Measurements from ENCODE around the gene AK5. TPM values are rescaled to one million over a fixed set of nuclear protein-coding genes. Genes with fewer than 3 reads are reported as not detected.
A peak's percentile ranks its signal among the peaks of the same experiment; 100 is the strongest.
"Not testable (repeated sequence)": the region's sequence is repeated elsewhere in the genome, so short reads cannot be mapped to it uniquely, and the experiment has no call there.

The AK5 gene
- total and polyA plus RNA-seq, 8 donors = 0.11 to 0.87 (median 0.28) TPM; not detected in 1

GRCh38 chr1:77416692-77417450 lies 135.1 kb downstream of the AK5 start:
- no peaks in the 10 kb centered on the region for H3K4me1 ChIP-seq
- no peak for FAIRE-seq

DNA sequence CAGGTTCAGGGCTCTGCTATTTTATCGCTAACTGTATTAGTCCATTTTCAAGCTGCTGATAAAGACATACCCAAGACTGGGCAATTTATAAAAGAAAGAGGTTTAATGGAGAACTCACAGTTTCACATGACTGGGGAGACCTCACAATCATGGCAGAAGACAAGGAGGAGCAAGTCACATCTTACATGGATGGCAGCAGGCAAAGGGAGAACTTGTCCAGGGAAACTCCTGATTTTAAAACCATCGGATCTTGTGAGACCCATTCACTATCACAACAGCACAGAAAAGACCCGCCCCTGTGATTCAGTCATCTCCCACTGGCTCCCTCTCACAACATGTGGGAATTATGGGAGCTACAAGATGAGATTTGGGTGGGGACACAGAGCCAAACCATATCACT lies 136.2 kb downstream of the AK5 start:
- WGBS, 2 donors = 76 to 84% methylated on average over 3 of the region's 3 CpGs
- H3K4me1 ChIP-seq; H3K9me3 ChIP-seq; H3K4me3 ChIP-seq; DNase-seq; H3K27me3 ChIP-seq; ATAC-seq; H3K36me3 ChIP-seq; FAIRE-seq; H3K27ac ChIP-seq; intact Hi-C loops (cut with DNase I): not testable (repeated sequence)

More at GRCh38 chr1:77416692-77417450, 135.1 kb downstream of the AK5 start:
- no peak for DNase-seq
- peaks cover 0 to 3% (median 0%) of the 10 kb centered on the region in 4 donors for H3K27me3 ChIP-seq
- H3K27ac ChIP-seq = no peak overlapping the region
- H3K36me3 ChIP-seq = peaks cover 0 to 3% (median 0%) of the 10 kb centered on the region in 3 donors
- ATAC-seq = no peak
- 57 to 58% methylated on average over 5 of the region's 5 CpGs for WGBS, 2 donors
- no peak overlapping the region for H3K4me3 ChIP-seq
- intact Hi-C loops (cut with DNase I) = no loop called here
- TF ChIP-seq, protein P1, sequence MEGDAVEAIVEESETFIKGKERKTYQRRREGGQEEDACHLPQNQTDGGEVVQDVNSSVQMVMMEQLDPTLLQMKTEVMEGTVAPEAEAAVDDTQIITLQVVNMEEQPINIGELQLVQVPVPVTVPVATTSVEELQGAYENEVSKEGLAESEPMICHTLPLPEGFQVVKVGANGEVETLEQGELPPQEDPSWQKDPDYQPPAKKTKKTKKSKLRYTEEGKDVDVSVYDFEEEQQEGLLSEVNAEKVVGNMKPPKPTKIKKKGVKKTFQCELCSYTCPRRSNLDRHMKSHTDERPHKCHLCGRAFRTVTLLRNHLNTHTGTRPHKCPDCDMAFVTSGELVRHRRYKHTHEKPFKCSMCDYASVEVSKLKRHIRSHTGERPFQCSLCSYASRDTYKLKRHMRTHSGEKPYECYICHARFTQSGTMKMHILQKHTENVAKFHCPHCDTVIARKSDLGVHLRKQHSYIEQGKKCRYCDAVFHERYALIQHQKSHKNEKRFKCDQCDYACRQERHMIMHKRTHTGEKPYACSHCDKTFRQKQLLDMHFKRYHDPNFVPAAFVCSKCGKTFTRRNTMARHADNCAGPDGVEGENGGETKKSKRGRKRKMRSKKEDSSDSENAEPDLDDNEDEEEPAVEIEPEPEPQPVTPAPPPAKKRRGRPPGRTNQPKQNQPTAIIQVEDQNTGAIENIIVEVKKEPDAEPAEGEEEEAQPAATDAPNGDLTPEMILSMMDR (IDR thresholded peaks at IDR 0.05) = peak in 1 of 4 donors; percentile 12
- H3K9me3 ChIP-seq = no peaks in the 10 kb centered on the region

GRCh38 chr1:77421504-77422233 lies 139.8 kb downstream of the AK5 start:
- intact Hi-C loops (cut with DNase I) = no loop called here
- no peak overlapping the region for H3K27ac ChIP-seq
- H3K4me3 ChIP-seq = no peak overlapping the region
- no peak for DNase-seq
- H3K4me1 ChIP-seq = no peaks in the 10 kb centered on the region
- 60 to 75% methylated on average over 3 of the region's 3 CpGs for WGBS, 2 donors
- no peaks in the 10 kb centered on the region for H3K27me3 ChIP-seq
- no peak for FAIRE-seq
- peaks cover 0 to 3% (median 0%) of the 10 kb centered on the region in 3 donors for H3K36me3 ChIP-seq
- no peaks in the 10 kb centered on the region for H3K9me3 ChIP-seq
- TF ChIP-seq, protein P1 (IDR thresholded peaks at IDR 0.05) = no peak
- ATAC-seq = no peak

DNA sequence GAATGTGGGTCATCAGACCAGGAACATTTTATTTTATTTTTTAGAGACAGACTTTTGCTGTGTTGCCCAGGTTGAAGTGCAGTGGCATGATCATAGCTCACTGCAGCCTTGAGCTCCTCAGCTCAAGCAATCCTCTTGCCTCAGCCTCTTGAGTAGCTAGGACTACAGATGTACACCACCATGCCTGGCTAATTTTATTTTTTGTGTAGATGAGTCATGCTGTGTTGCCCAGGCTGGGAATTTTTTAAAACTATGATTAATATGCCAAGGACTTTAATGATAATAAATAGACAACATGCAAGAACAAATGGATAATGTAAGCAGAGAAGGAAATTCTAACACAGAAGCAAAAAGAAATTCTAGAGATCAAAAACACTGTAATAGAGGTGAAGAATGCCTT lies 142.4 kb downstream of the AK5 start:
- TF ChIP-seq, protein P1 (IDR thresholded peaks at IDR 0.05) = no peak
- intact Hi-C loops (cut with DNase I) = no loop called here
- H3K9me3 ChIP-seq = no peaks in the 10 kb centered on the region
- H3K36me3 ChIP-seq = no peaks in the 10 kb centered on the region
- ATAC-seq (no peak), DNase-seq (no peak), FAIRE-seq (no peak)
- H3K4me1 ChIP-seq = no peaks in the 10 kb centered on the region
- H3K27ac ChIP-seq = no peak overlapping the region
- no peaks in the 10 kb centered on the region for H3K27me3 ChIP-seq
- H3K4me3 ChIP-seq = no peak overlapping the region

- Histone ChIP-seq H3K4me1 (no peaks in the 10 kb centered on the region), H3K27ac (no peak overlapping the region), H3K4me3 (no peak overlapping the region), H3K36me3 (no peaks in the 10 kb centered on the region), H3K9me3 (no peaks in the 10 kb centered on the region), H3K27me3 (no peaks in the 10 kb centered on the region)
- TF ChIP-seq, protein P1 (IDR thresholded peaks at IDR 0.05) = no peak
- no peak for FAIRE-seq
- DNase-seq = no peak
- 76 to 93% methylated on average over 1 of the region's 1 CpG for WGBS, 2 donors
- intact Hi-C loops (cut with DNase I) = no loop called here
- no peak for ATAC-seq
These were observed 146.2 kb downstream of the AK5 start for GRCh38 chr1:77428068-77428467.

Measured in pancreas (tissue), 10 donors.